GM10266 (cell line): ENCODE data around the gene IPO9.

Source experiments
- DNase-seq: peaks from one replicate; pipeline ENCODE4 v3.0.0; 2012; ENCODE audit errors: extremely low spot score
- TF ChIP-seq, protein P1 (sequence below): IDR thresholded peaks from 2 replicates; pipeline ENCODE4 v1.5.1; 2012; ENCODE audit warnings: mild to moderate bottlenecking, low read depth; ENCODE audit not compliant: control insufficient read depth, insufficient read depth; ENCODE audit errors: missing control alignments

Gene IPO9

DNA sequence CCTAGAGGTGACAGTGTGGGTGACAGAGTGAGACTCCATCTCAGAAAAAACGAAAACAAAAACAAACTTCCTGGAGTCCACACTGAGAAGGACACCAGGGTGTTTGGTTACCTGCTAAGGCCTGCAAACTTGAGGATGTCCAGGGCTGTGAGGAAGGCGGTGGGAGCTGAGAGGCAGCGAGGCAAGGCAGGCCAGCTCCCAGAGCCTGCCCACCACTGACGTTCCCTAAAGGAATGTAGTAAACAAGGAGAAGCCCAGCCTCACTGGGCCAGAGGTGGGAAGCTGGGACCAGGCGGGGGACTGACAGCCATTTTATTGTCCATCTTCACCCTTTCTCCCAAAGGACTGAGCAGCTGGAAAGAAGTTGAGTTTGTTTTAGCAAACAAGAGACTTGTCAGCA is 83.9 kb downstream of the IPO9 start:
- DNase-seq = no peak
- TF ChIP-seq, protein P1, sequence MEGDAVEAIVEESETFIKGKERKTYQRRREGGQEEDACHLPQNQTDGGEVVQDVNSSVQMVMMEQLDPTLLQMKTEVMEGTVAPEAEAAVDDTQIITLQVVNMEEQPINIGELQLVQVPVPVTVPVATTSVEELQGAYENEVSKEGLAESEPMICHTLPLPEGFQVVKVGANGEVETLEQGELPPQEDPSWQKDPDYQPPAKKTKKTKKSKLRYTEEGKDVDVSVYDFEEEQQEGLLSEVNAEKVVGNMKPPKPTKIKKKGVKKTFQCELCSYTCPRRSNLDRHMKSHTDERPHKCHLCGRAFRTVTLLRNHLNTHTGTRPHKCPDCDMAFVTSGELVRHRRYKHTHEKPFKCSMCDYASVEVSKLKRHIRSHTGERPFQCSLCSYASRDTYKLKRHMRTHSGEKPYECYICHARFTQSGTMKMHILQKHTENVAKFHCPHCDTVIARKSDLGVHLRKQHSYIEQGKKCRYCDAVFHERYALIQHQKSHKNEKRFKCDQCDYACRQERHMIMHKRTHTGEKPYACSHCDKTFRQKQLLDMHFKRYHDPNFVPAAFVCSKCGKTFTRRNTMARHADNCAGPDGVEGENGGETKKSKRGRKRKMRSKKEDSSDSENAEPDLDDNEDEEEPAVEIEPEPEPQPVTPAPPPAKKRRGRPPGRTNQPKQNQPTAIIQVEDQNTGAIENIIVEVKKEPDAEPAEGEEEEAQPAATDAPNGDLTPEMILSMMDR = no peak

DNA sequence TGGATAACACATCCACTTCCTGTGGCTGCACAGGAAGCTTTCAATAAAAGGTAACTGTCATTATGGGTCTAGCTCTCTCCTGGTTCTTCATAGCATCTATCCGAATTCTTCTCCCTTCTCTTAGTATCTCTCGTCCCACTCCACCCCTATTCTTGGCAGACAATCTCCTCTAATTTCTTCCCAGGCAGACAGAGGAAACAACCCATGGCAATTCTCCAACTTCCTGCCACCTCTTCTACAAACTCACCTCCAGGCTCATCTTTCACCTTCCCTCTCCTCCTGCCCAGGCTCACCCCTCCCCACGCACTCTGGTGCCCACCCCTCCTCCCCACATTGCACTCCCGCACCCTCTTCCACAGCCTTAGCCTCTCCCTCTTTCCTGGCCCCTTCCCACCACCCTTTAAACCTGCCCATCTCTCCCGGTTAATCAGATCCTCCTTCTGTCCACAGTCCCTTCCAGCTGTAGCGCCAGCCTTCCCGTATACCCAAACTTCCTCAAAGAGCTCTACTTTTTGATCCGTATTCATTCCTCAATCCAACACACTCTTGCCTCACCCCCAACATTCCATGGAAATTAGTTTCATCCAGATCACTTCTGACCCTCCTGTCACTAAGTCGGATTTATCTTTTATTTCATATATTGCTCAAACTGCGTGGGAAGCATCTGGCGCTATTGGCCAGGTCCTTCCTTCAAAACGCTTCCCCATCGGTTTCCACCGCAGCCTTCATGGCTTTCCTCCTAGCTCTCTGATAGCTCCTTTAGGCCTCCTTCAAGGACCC is 85.7 kb downstream of the IPO9 start:
- TF ChIP-seq, protein P1 = no peak
- no peak for DNase-seq

DNA sequence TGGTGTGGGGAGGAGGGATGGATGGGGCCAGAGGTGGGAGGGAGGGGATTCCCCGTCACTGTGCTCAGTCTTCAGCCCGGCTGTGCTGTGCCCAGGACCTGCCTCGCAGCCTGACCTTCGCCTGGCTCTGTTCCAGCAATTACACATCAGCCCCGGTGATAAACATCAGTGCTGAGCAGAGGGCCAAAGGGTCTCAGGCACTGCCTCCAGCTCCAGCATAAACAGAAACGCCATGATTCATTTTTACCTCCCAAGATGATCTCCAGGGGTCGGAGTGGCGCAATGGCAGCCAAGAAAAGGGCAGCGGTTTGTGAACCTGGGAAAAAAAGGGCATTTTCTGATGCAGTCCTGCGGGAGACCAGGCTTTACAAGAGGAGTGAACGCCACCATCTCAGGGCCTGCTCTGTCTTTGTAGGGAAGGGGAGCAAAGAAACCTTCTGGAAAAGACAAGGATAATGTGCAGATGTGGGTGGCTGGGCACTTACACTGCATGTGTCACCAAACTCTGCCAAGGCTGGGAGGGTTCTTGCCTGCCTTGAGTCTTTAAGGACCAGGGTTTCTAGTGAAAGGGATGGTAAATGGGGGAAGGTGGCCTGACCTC is 87.8 kb downstream of the IPO9 start:
- TF ChIP-seq, protein P1 = no peak
- DNase-seq = no peak

DNA sequence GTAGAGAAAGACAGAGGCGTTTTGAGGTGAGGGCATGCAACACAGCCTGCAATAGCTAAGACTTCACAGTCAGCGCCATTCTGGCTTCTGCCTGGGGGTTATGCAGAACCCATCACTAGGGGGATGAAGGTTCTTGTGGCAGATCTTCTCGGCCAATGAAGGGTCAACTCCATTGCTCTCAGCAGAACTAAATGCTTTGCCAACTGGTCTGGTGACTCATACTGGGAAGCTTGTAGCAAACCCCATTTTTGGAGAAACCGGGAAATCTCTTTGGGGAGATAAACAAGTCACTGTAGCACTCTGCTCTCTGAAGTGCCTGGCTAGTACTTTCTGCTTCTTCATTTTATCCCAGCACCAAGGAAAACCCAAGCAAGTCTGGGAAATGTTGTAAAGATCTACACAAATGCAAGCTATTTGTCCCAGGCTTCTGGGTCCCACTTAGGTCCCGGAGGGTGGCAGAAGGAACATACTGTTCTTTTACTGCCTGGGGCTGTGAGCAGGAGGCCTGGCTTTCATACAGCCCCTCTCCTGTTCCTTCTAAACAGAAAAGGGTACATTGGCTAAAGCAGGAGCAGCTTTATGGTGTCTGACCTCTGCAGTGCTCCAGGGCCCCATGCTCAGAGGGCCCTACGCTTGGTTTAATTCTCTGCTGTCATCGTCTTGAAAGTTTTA is 88.5 kb downstream of the IPO9 start:
- DNase-seq = no peak

DNA sequence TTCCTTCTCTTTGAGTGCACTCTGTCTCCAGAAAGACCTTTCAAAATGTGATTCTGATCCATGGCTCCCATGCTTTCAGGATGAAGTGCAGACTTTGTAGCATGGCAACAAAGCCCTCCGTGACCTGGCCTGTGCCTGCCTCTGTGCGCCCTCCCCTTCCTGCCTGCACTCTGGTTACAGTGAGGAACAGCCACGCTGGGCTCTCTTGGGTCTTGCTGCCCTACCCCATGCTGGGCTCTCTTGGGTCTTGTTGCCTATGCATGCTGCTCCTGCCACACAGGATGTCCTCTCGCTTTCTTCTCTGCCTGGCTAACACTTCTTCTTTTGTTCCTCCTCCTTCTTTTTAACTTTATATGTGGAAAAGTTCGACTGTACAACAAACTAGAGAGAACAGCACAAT is 89.4 kb downstream of the IPO9 start:
- TF ChIP-seq, protein P1 = no peak
- DNase-seq = no peak

More for the DNA sequence above, 88.5 kb downstream of the IPO9 start:
- TF ChIP-seq, protein P1 = no peak

DNA sequence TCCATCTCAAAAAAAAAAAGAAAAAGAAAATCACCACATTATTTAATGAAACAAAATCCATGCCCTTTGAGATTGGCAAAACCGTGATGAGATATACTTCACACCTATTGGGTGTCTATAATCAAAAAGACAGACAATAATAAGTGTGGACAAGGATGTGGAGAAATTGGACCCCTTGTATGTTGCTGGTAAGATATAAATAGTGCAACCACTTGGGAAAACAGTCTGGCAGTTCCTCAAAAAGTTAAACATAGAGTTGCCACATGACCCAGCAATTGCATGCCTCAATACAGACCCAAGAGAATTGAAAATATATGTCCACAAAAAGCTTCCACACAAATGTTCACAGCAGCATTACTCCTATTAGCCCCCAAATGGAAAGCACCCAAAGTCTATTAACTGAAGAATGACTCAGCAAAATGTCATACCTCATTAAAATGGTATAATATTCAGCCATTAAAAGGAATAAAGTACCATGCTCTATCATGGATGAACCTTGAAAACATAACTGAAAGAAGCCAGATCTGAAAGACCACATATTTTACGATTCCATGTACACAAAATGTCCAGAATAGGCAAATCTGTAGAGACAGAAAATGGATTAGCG is 93.1 kb downstream of the IPO9 start:
- TF ChIP-seq, protein P1 = no peak

More for the DNA sequence above, 93.1 kb downstream of the IPO9 start:
- no peak for DNase-seq
